Occipital lobe (tissue), 2 donors: ENCODE data around the gene AMOTL1. TPM values are rescaled to one million over a fixed set of nuclear protein-coding genes. Genes with fewer than 3 reads are reported as not detected.
"Not testable (repeated sequence)": the region's sequence is repeated elsewhere in the genome, so short reads cannot be mapped to it uniquely, and the experiment has no call there.

ENCODE experiments used
- DNase-seq: peaks from one replicate; lab custom pipeline; 2025; lab: John Stamatoyannopoulos, UW
- total RNA-seq: library from RNA; depleted of rRNA; stranded (reverse); fragments of >200 nt; gene quantifications from one replicate; pipeline ENCODE4 v1.2.3, GENCODE V29; 2014

Gene AMOTL1
- total RNA-seq, 1 donor from 2014 or later = 34.6 TPM

GRCh38 chr11:94791216-94791889 lies 23.2 kb downstream of the AMOTL1 start:
- no peak for DNase-seq

DNA sequence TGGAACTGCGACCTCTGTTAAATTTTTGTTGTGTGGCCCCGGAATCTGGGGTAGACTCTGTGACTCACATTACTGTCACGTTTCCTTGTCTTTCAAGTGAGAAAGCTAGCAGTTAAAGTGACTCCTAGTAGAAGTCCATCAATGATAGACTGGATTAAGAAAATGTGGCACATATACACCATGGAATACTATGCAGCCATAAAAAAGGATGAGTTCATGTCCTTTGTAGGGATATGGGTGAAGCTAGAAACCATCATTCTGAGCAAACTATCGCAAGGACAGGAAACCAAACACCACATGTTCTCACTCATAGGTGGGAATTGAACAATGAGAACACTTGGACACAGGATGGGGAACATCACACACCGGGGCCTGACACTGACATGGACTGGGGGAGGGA lies 23.8 kb downstream of the AMOTL1 start:
- not testable (repeated sequence) for DNase-seq

- no peak for DNase-seq
These were observed 24.3 kb downstream of the AMOTL1 start for GRCh38 chr11:94792451-94792850.

DNA sequence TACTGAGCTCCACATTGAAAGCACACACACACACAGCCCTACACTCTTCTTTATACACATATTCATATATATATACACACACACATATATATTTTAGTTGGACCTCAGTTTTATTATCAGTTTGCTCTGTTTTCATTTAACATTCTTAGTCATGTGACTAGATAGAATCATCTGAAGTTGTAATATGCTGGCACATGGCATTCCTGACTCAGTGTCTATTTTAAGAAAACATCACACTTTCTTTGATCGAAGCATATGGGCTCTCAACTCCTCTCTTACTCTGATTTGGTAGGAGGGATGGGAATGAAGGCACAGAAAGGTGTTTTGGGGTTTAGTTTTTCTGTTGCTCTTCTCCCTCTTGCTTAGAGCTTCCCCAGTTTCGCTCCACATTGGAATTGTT lies 24.8 kb downstream of the AMOTL1 start:
- DNase-seq = no peak

- DNase-seq = no peak
These were observed 25.7 kb downstream of the AMOTL1 start for GRCh38 chr11:94793822-94794221.

DNA sequence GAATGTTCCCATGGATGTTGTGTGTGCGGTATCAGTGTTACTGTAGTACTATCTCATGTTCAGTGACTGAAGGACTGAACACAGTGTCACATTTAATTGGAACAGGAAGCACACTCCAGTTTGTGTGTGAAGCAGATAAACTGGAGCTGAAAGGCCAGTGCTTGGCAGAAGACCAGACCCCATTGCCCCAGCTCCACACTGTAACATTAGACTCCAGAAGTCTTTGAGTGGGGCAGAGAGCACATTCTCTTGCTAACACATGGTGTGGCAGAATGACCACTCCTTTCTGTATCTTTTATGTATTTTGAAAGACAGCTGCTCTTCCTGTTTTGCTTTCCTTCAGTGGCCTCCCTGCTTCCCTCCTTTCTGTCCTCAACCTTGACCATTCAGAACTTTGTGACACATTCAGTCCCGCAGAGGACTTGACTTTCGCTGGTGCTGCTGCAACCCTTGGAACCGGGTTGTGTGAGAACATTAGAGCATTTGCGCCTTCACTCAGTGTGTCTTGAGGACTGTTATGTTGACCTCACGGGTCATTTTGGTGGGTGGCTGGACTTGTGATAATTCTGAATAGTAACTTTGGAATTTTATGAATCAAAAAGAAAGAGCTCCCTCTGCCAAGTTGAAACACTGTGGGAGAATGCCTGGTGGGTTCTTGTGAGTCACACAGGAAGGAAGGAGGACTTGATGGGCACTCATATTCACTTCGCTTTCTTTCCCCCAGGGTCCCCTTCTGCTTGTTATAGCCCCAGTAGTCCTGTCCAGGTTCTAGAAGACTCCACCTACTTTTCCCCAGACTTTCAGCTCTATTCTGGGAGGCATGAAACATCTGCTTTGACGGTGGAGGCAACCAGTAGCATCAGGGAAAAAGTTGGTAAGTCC lies 26.4 kb downstream of the AMOTL1 start:
- no peak for DNase-seq

DNA sequence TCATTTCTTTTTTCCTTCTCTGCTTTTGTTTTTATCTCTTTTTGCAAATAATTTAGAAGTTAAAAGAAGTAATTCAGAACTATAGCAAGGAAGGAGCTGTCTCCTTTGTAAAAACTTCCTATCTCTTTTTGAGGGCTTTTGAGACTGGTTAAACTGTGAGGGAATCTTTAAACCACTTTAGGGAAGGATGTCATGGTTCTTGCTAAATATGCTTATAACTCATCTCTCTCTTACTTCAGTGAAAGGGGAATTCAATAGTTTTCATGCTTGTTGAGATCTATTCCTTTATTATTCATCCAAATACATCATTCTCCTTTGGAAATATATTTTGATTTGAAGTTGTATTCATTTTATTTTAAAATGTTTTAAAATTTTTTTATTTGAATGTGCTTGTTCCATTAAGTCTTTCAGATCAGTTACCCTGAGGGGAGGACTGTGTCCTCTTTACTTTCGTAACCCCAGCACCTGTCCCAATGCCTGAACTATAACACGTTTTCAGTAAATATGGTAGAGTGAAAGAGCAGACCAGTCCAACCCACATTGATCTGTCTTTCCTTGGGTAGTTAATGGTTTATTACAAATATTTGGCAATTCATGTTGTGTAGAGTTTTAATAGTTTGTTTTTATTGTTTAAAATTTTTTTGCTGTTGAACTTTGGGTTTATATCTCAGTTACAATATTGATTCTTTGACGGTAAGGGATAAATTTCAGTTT lies 27.5 kb downstream of the AMOTL1 start:
- no peak for DNase-seq

GRCh38 chr11:94796190-94796580 lies 28.0 kb downstream of the AMOTL1 start:
- DNase-seq = no peak

GRCh38 chr11:94796863-94797262 lies 28.7 kb downstream of the AMOTL1 start:
- DNase-seq = no peak

- no peak for DNase-seq
These were observed 31.6 kb downstream of the AMOTL1 start for GRCh38 chr11:94799726-94800125.

GRCh38 chr11:94800414-94800813 lies 32.3 kb downstream of the AMOTL1 start:
- no peak for DNase-seq

DNA sequence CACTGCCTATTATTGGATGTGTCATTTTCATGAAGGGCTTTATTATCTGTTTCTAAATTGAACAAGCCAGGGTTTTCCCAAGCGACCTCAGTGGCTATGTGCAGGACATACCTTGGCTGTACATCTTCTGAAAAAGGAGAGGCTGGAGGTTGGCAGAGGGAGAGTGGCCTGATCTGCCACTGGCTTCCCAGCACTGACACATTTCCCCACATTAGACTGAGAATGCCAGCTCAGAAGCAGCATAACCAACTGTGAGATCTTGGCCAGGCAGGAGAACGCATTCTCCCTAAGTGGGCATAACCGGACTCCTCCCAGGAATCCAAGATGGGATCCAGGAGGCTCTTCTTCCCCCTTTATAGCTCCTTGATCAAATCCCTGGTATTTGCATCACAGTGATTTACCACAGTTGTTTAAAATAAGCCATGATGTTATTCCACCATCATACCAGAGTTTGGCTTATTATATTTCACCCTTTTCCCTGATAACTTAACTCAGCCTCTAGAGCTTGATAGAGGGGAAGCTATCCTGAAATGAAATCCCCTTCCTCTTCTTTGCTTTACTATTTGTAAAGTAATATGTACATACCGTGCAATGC lies 33.8 kb downstream of the AMOTL1 start:
- no peak for DNase-seq

DNA sequence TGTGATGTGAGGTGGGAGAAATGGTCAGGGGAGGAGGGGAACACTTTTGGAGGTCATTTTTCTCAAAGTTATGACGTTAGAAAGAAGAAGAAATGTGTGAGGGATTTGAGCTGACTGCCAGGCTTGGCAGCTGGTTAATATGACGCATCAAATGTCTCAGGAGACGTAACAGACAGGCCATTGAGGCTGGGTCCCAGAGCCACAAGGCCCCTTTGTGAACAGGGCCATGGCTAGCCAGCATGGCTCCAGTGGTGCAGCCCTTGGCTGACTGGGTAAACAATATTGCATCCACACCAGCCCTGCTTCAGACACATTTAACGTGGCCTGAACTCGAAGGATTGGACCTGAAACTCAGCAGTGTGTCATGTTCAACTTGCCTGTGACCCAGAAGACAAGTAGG lies 34.3 kb downstream of the AMOTL1 start:
- DNase-seq = no peak

DNA sequence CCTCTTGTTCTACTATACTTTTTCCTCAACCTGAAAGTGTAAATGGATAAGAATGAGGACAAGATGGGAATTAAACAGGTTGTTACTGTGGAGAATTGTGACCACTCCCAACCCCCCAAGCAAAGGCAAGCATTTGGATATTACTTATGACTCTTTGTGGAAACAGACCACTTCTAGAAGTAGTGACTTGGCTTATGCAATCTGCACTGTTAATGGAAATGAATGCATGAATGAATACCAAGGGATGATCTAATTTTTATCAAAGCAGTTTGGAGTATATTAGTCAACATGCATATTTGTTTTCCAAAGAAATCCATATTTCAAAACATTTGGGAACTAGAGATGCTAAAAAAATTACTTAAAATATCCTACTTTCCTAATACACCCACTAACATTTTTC lies 35.3 kb downstream of the AMOTL1 start:
- no peak for DNase-seq

GRCh38 chr11:94804874-94805273 lies 36.7 kb downstream of the AMOTL1 start:
- DNase-seq = no peak

- no peak for DNase-seq
These were observed 37.9 kb downstream of the AMOTL1 start for GRCh38 chr11:94806014-94806413.

- no peak for DNase-seq
These were observed 38.3 kb downstream of the AMOTL1 start for GRCh38 chr11:94806419-94806818.

GRCh38 chr11:94809251-94809650 lies 41.1 kb downstream of the AMOTL1 start:
- no peak for DNase-seq

DNA sequence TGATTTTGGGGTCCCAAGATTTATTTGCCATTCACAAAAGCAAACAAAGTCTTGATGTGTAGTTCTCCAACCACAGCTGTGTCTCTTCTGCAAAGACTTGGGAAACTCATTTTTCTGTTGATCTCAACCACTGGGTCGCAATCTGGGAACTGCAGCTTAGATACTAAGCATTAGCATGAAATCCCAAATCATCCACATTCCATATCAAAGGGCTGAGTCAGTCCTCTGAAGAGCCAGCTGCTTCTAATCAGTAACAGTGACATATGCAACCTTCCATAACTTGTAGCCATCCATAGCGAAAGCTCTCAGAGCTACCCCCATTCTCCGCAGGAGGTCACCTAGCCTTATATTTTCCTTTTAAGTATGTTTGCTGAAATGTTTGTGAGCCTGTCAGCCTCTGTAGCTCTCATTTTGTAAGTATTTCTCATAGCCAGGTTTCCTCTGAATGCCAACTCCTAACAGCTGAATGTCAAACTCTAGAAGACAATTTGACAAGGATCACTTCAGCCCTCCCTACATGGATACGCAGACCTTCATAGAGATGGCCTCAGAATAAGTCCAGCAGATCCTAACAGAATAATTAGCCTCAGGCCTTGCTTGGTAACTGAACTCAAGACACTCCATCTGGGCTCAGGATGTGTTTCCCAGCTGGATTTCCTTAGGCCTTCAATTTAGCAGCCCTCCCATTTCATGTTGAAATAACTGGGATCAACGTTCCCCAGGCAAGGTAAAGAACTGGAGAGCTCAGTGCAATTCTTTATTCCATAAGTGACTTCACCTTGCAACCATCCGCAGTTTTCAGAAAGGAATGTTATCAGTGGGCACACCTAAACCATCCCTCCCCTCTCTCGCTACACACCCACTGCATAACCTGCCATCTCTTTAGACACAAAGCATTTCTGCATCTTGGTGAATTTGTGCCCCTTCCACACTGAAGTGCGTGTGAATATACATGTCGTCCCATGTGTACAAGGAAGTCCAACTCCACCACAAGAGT lies 44.9 kb downstream of the AMOTL1 start:
- not testable (repeated sequence) for DNase-seq

- no peak for DNase-seq
These were observed 46.3 kb downstream of the AMOTL1 start for GRCh38 chr11:94814272-94814976.
